Measurements from ENCODE around the gene TMEM116.
"Not testable (repeated sequence)": the region's sequence is repeated elsewhere in the genome, so short reads cannot be mapped to it uniquely, and the experiment has no call there.

TMEM116 gene

GRCh38 chr12:111975161-111975931 lies 37.6 kb downstream of the TMEM116 start:
- no peak for DNase-seq

- no peak for DNase-seq
Observed at GRCh38 chr12:111971800-111972199, 41.2 kb downstream of the TMEM116 start.

DNA sequence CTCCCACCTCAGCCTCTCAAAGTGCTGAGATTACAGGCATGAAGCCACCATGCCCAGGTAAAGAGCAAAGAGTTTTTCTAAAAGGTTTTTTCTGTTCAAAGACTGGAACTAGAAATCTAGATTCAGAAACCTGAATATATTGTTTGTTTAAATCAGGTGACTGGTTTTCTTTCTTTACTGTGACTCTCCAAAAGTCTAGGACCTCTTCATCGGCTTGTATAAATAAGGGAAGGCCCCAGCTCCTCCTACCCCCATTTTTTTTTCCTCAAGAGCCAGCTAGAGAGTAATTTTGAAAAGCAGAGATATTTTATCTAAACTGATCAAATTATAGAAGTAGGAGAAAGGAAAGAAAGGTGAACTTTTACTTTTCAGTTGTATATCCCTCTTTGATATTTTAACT lies 48.0 kb downstream of the TMEM116 start:
- DNase-seq: no peak

- not testable (repeated sequence) for DNase-seq
Observed at GRCh38 chr12:111959518-111959917, 53.4 kb downstream of the TMEM116 start.

DNA sequence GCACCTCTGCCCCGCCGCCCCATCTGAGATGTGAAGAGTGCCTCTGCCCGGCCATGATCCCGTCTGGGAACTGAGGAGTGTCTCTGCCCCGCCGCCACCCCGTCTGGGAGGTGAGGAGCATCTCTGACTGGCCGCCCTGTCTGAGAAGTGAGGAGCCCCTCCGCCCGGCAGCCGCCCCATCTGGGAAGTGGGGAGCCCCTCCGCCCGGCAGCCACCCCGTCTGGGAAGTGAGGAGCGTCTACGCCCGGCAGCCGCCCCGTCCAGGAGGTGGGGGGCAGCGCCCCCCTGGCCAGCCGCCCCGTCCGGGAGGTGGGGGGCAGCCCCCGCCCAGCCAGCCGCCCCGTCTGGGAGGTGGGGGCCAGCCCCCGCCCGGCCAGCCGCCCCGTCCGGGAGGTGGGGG lies 55.7 kb downstream of the TMEM116 start:
- DNase-seq: not testable (repeated sequence)

DNA sequence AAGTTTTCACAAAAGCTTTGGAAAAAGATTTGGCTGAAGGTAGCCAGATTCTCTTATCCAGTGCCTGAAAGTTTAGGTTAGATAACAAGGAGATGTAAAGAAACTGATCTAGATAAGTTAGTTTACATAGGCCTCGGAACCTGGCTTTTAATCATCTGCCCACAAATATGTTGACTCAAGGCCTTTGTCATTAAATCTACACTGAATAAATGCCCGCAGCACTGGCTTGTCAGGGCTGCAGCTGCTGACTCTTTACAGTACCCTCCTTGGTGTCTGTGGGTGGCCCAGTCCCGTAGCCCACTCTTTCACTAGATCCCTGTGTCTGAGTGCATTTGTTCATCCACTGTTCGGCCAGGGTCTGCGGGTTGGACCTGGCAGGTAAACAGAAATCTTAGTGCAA lies 58.0 kb downstream of the TMEM116 start:
- no peak for DNase-seq

DNA sequence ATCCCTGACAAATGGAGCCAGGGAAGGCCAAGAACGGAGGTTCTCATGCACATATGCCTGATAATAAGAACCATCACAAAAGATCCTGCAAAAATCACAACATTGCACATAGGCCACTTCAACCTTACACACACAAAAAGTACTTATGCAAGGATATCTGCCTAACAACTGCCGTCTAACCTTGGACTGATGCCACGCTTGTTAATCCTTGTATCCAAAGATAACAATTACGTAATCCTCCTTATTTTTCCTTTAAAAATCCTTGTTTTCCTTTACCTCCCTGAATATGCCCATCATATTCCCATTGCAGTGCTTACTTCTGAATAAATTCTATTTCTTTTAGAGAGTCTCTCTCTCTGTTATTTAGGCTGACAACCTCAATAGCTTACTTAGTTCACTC lies 59.5 kb downstream of the TMEM116 start:
- DNase-seq: no peak

GRCh38 chr12:111952084-111952787 lies 60.7 kb downstream of the TMEM116 start:
- not testable (repeated sequence) for DNase-seq

DNA sequence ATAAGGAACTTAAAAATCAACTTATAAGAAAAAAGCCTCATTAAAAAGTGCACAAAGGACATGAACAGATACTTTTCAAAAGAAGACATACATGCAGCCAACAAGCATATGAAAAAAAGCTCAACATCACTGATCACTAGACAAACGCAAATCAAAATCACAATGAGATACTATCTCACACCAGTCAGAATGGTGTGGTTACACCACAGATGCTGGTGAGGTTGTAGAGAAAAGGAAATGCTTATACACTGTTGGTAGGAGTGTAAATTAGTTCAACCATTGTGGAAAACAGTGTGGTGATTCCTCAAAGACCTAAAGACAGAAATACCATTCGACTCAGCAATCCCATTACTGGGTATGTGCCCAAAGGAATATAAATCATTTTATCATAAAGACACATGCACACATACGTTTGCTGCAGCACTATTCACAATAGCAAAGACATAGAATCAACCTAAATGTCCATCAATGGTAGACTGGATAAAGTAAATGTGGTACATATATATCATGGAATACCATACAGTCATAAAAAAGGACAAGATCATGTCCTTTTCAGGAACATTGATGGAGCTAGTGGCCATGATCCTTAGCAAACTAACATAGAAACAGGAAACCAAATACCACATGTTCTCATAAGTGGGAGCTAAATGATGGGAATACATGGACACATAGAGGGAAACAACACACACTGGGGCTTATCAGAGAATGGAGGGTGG lies 61.8 kb downstream of the TMEM116 start:
- DNase-seq: not testable (repeated sequence)

- no peak for DNase-seq
Observed at GRCh38 chr12:111943929-111944328, 69.0 kb downstream of the TMEM116 start.

DNA sequence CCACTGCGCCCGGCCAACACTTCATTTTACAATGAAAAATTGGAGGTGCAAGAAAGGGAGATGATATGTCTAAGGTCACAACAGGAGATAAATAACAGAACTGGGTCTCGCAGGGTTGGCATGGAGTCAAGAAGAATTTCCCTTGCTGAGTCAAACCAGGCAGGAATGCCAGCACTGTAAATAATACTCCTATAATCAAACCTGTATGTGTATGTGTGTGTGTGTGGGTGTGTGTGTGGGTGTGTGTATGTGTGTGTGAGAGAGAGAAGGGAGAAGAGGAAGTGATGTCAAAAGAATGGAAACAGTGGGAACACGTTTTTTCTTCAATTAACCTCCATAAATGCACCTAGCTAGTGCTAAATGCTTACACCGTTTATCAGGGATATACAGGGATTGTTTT lies 70.4 kb downstream of the TMEM116 start:
- DNase-seq: no peak

DNA sequence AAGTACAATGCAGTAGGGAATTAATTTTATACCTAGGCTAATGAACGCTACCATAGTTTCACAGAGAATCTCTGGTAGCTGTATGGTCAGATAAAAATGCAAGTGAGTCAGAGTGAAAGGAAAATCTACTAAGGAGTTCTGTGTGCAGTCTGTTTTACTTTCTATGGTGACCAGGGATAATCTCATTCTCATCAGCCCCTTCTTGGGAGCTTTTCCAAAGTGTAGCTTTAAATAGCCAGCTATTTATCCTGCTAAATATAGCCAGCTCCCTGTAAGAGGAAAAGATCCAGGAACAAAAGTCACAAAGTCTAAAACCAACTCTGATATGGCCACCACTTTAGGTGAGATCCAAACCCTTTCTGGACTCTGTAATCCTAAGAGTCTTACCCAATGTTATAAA lies 75.5 kb downstream of the TMEM116 start:
- DNase-seq: no peak

GRCh38 chr12:111936869-111937268 lies 76.1 kb downstream of the TMEM116 start:
- DNase-seq: no peak

DNA sequence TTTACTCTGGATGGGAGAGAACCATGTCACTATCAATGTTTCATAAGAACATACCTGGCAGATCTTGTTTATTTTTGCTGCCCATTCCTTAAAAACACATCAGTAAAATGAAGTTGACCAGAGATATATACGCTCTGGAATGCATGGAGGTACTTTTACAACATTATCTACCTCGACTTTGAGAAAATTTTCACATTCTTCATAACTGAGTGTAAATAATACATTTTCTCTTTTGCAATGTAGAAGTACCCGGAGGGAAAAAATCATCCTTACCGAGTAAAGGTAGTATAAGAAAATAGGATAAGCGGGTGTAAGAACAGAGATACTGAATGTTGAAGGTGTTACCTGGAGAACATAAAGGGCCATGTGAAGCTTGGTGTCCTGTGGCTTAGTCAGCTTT lies 80.7 kb downstream of the TMEM116 start:
- no peak for DNase-seq

GRCh38 chr12:111927346-111927745 lies 85.6 kb downstream of the TMEM116 start:
- no peak for DNase-seq

- no peak for DNase-seq
Observed at GRCh38 chr12:111926631-111927030, 86.3 kb downstream of the TMEM116 start.

DNA sequence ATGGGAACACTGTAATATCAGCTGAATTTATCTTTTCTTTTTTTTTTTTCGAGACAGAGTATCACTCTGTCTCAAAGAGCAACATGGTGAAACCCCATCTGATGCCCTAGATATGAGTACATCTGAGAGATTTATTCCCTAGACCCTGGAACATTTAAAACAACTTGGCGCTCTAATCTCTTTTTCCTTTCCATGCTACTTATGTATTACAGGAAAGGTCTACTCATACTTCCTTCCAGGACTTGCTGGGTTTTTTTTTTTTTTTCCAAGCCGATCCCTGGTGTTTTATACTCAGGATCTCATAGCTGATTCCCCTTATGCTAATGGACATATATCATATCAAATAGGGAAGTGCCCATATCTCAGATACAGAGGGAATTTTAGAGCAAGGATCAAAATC lies 87.8 kb downstream of the TMEM116 start:
- no peak for DNase-seq

DNA sequence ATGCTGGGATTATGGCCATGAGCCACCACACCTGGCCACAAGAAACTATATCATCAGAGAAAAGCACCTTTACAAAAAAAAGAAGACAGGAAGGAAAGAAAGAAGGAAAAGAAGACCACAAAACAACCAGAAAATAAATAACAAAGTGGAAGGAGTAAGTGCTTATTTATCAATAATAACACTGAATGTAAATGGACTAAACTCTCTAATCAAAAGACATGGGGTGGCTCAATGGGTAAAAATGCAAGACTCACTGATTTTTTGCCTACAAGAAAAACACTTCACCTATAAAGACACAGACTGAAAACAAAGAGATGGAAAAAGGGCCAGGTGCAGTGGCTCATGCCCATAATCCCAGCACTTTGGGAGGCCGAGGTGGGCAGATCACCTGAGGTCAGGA lies 105.2 kb downstream of the TMEM116 start:
- DNase-seq: no peak

GRCh38 chr12:111905502-111905901 lies 107.5 kb downstream of the TMEM116 start:
- no peak for DNase-seq

- DNase-seq: no peak
Observed at GRCh38 chr12:111904446-111904975, 108.5 kb downstream of the TMEM116 start.

DNA sequence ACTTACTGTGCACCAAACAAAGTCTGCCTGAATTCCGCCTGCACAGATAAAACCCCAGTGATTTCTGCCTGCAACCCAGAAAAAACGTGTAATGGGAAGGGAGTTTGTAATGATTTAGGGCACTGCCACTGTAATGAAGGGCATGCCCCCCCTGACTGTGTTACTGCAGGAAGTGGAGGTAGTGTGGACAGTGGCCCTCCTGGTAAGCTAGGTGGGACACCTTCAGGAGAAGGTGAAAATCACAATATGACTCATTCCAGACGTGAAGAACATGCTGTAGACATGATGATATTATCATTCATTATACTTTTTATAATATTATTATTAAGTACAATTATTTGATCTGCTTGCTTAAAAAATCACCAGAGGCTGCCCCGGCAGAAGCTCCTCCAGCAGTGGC lies 111.8 kb downstream of the TMEM116 start:
- DNase-seq: no peak

GRCh38 chr12:111894556-111894955 lies 118.4 kb downstream of the TMEM116 start:
- DNase-seq: no peak

- DNase-seq: no peak
Observed at GRCh38 chr12:111893287-111893686, 119.7 kb downstream of the TMEM116 start.
